GM10266 (cell line): ENCODE measurements around the gene ARSG.
"Not testable (repeated sequence)": the region's sequence is repeated elsewhere in the genome, so short reads cannot be mapped to it uniquely, and the experiment has no call there.

Experiments used
- DNase-seq: peaks from one replicate; pipeline ENCODE4 v3.0.0; 2012; ENCODE audit errors: extremely low spot score
- CTCF ChIP-seq: IDR thresholded peaks from 2 replicates; pipeline ENCODE4 v1.5.1; 2012; ENCODE audit warnings: mild to moderate bottlenecking, low read depth; ENCODE audit not compliant: control insufficient read depth, insufficient read depth; ENCODE audit errors: missing control alignments

ARSG gene

GRCh38 chr17:68273722-68274121, 17.6 kb upstream of the ARSG start:
- TF ChIP-seq CTCF, result no peak
- DNase-seq, result no peak

- not testable (repeated sequence) for DNase-seq
Observed at GRCh38 chr17:68276339-68276738, 15.0 kb upstream of the ARSG start.

GRCh38 chr17:68277807-68278206, 13.5 kb upstream of the ARSG start:
- DNase-seq, result no peak
- no peak for TF ChIP-seq CTCF

- DNase-seq, result not testable (repeated sequence)
Observed at GRCh38 chr17:68281965-68282364, 9.3 kb upstream of the ARSG start.

- TF ChIP-seq CTCF, result no peak
- peak; percentile 65 for DNase-seq
Observed at GRCh38 chr17:68288375-68288774, 2.9 kb upstream of the ARSG start.

- no peak for TF ChIP-seq CTCF
- peak; percentile 69 for DNase-seq
Observed at GRCh38 chr17:68288804-68289203, 2.5 kb upstream of the ARSG start.

GRCh38 chr17:68289473-68289872, 1.8 kb upstream of the ARSG start:
- no peak for TF ChIP-seq CTCF
- DNase-seq, result no peak

- no peak for DNase-seq
- no peak for TF ChIP-seq CTCF
Observed at GRCh38 chr17:68289936-68290267, 1.4 kb upstream of the ARSG start.

- no peak for TF ChIP-seq CTCF
- DNase-seq, result peak; percentile 56
Observed at GRCh38 chr17:68290268-68290954, 884 bp upstream of the ARSG start.
